Endothelial cell of hepatic sinusoid (primary cell): ENCODE results near the gene DIP2A.
"Not testable (repeated sequence)": the region's sequence is repeated elsewhere in the genome, so short reads cannot be mapped to it uniquely, and the experiment has no call there.

Source experiments
- in situ Hi-C: cut with HindIII; loops from 2 replicates; pipeline ENCODE4 v1.10.0; 2017; ENCODE audit warnings: low sequenced_read_pairs

DIP2A gene

GRCh38 chr21:46443910-46444309 is 14.8 kb upstream of the DIP2A start:
- in situ Hi-C loops = loop anchor here (5.0 kb wide), 2 partner anchors 47 to 152 kb away; no protein-coding TSS in a partner anchor

GRCh38 chr21:46448108-46448507 is 10.6 kb upstream of the DIP2A start:
- in situ Hi-C loops = no loop called here

DNA sequence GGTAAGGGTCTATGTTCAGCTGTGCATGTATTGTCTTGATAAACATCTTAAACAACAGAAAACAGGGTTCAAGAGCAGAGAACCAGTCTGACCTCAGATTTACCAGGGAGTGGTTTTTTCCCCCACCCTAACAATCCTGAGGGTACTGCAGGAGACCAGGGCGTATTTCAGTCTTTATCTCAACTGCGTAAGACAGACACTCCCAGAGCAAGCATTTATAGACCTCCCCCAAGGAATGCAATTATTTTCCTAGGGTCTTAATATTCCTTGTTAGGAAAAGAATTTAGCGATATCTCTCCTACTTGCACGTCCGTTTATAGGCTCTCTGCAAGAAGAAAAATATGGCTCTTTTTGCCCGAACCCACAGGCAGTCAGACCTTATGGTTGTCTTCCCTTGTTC is 9.8 kb upstream of the DIP2A start:
- in situ Hi-C loops = not testable (repeated sequence)

DNA sequence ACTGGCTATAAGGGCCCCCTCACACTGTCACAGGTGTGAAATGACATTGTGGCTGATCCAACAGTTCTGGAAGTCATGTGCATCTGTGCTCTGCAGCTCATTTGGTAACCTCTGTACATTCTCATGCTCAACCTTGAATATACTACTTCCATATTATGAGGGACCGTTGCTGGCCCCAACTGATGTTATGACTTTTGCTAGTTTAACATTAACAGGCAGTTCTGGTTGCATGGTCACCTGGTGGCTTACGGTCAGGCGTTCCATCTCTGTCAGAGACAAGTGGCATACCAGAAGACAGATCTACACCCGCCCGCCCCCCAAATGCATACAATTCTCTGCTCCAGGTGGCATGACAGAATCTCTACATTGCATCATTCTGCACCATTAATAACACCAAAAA is 6.0 kb upstream of the DIP2A start:
- in situ Hi-C loops = no loop called here

DNA sequence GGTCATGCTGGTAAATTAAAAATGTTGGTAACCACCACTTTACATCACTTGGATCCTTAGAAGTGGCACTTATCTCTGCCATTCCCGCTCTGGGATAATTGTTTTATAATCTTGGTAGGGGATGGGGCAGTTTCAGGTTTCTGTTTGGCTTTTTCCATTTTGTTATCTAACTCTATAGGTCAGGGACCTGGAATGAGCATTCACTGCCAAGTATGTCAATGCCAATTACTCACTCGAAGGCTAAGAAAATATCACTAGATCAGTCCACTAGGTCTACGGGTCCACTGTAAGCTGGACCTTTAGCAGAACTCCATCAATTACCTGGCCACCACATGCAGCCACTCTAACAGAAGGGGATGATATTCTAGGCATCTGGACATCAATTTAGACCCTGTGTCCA is 4.5 kb upstream of the DIP2A start:
- in situ Hi-C loops = no loop called here

DNA sequence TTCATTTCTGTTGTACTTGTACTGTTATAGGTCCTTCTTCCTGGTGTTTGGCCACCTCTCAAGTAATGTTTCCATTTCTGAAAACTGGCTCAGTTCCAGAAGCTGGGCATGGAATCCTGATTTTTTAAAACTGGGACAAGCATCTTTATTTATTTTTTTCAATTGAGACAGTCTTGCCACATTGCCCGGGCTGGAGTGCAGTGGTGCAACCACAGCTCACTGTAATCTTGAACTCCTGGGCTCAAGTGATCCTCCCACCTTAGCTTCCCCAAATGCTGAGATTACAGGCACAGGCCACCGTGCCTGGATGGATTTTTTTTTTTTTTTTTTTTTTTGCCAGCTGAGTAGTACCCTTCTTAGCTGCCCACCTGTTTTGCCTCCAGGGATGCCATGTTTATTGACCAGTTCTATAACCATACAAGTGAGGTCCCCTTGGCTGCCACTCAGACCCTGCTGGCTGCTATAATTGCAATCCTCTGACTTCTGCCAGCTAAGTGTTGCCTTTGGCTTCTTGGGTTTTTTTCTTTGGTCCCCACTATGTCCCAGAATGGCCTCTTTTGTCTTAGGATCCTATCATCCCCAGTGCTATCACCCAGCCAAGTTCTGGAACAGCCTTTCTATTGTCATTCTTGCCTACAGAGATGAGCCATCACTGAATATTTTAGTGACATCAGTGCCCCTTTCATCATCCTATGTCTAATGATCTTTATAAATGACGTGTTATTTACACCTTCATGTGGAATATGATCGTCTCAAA is 3.9 kb upstream of the DIP2A start:
- in situ Hi-C loops = no loop called here

- in situ Hi-C loops = no loop called here
Observed at GRCh38 chr21:46455575-46456385, 2.9 kb upstream of the DIP2A start.

GRCh38 chr21:46456750-46457149 is 1.9 kb upstream of the DIP2A start:
- in situ Hi-C loops = no loop called here

- in situ Hi-C loops = no loop called here
Observed at GRCh38 chr21:46457801-46458314, 833 bp upstream of the DIP2A start.

DNA sequence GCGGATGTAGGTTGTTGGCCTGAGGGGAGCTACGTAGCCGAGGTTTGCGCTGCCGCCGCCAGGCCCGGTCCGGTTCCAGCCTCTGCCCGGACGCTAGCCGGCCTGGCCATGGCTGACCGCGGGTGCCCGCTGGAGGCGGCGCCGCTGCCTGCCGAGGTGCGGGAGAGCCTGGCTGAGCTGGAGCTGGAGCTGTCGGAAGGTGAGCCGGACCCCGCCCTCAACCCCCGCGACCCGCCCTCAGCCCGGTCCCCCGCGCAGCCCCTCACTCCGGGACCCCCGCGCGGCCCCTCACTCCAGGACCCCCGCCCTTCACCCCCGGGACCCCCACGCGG is 299 bp downstream of the DIP2A start:
- in situ Hi-C loops = no loop called here

DNA sequence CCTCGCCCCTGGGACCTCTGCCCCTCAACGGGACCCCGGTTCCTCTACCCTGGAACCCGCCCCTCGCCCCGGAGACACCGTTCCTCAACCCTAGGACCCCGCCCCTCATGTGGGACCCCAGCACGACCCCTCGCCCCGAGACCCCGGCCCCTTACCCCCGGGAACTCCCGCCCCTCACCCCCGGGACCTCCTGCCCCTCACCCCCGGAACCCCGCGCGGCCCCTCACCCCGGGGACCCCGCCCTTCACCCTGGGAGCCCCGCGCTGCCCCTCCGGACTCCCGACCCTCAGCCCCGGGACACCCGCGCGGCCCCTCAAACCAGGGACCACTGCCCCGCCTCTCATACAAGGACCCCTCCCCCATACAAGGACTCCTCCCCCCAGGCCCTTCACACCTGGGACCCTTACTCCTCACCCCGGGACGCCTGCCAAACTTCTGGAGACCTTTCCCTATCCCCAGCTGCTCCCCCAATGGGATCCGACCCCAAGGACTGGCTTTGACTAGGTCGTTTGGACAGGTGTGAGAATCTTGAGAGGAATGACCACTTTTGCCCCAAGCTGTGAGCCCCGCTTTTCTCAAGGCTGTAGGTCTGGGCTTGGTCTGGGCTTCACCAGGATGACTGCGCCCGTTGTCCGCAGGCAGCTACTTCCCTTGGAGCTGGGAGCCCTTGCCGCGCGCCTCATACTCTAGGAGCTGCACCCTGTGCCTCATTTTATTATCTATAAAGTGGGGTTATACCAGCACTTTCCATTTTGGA is 843 bp downstream of the DIP2A start:
- in situ Hi-C loops = no loop called here

DNA sequence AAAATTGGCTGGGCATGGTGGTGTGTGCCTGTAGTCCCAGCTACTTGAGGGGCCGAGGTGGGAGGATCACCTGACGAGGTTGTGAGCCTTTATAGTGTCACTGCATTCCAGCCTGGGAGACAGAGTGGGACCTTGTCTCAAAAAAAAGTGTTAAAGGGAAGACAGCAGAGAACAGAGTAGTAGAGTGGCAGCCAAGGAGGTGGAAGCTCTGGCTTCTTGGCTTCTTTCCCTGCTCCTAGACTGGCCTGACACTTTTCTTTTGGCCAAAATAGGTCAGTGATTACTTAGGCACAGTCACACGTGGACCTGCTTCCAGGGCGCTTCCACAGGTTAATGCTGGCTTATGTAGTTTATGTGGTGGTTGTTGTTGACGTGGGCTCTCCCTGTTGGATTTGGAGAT is 3.2 kb downstream of the DIP2A start:
- in situ Hi-C loops = no loop called here

DNA sequence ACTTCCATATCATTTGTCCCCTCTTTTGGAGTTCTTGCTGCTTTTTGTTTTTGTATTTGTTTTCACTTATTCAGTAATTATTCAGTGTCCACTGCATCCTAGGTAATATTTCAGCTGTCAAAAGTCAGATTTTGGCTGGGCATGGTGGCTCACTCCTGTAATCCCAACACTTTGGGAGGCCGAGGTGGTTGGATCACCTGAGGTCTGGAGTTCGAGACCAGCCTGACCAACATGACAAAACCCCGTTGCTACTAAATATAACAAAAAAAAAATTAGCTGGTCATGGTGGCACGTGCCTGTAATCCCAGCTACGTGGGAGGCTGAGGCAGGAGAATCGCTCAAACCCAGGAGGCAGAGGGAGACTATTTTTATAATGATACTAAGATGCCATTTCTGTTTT is 6.5 kb downstream of the DIP2A start:
- in situ Hi-C loops = not testable (repeated sequence)

GRCh38 chr21:46465651-46466050 is 7.0 kb downstream of the DIP2A start:
- in situ Hi-C loops = no loop called here

GRCh38 chr21:46468108-46468774 is 9.6 kb downstream of the DIP2A start:
- in situ Hi-C loops = no loop called here

GRCh38 chr21:46469275-46469674 is 10.6 kb downstream of the DIP2A start:
- in situ Hi-C loops = no loop called here

DNA sequence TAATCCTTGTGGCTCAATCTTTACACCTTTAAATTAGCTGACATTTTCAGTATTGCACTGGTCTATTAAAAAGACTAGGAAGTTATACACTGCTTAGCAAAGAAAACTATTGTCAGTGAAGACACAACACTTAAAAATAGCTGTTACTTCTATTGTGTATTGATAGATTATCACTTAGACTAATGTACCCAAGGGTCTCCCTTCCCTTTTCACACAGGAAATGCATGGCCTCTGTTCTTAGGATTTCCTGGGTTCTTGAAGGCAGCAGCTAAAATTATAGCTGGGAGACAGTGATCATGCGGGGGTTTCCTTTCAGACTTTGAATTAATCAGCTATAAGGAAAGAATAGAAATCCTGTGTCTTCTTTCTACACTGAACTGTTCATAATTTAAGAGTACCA is 12.8 kb downstream of the DIP2A start:
- in situ Hi-C loops = no loop called here

DNA sequence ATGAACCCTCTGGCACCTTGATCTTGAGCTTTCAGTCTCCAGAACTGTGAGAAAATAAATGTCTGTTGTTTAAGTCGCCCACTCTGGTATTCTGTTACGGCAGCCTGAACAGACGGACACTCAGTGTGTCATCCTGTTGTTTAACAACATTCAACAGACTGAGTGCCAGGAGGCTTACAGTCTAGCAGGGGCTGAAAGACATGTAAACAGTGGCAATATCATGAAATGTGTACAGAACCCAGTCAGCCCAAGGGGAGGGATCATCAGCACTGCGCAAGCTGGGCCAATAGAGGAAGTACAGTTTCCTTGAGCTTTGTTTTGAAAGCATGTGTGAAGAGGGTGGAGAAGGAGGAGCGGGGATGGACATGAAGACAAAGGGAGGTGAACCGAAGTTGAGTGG is 13.6 kb downstream of the DIP2A start:
- in situ Hi-C loops = no loop called here

GRCh38 chr21:46474382-46474781 is 15.7 kb downstream of the DIP2A start:
- in situ Hi-C loops = no loop called here

GRCh38 chr21:46475296-46475695 is 16.6 kb downstream of the DIP2A start:
- in situ Hi-C loops = no loop called here

DNA sequence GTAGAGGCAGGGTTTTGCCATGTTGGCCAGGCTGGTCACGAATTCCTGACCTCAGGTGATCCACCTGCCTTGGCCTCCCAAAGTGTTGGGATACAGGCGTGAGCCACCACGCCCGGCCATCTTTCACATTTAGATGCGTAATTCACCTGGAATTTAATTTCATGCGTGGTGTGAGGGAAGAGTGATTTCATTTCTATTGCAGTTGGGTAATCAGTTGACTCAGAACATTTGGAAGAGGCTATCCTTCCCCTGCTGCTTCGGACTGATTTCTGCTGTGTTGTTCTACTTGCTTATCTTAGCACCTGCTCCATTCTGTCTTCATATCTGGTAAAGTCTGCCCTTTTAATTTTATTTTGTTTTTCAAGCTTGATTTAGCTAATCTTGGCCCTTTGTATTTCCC is 19.1 kb downstream of the DIP2A start:
- in situ Hi-C loops = no loop called here
